RWPE2 (cell line): ENCODE measurements around the gene LIMK1.

Experiments used
- ATAC-seq: fragments of 200-7000 bp; cut with Tn5 transposase; 3 replicates; pipeline ENCODE4 v1.9.1; 2021; ENCODE audit warnings: low read depth
- DNase-seq: peaks from one replicate; pipeline ENCODE4 v3.0.0-alpha.2; 2020; ENCODE audit warnings: low spot score
- H3K27ac ChIP-seq: fragments of 450-650 bp; 2 replicates; pipeline ENCODE4 v1.5.1; 2017; ENCODE audit warnings: mild to moderate bottlenecking; ENCODE audit not compliant: poor library complexity, severe bottlenecking
- H3K27me3 ChIP-seq: fragments of 250-450 bp; sonication (Bioruptor Pico); 2 replicates; pipeline ENCODE4 v1.5.1; 2021; ENCODE audit warnings: mild to moderate bottlenecking, moderate library complexity; ENCODE audit not compliant: insufficient read depth, poor library complexity, severe bottlenecking
- H3K36me3 ChIP-seq: fragments of 250-450 bp; sonication (Bioruptor Pico); 2 replicates; pipeline ENCODE4 v1.5.1; 2020; ENCODE audit warnings: low read depth, mild to moderate bottlenecking, moderate library complexity
- H3K4me1 ChIP-seq: fragments of 250-450 bp; sonication (Bioruptor Pico); 2 replicates; pipeline ENCODE4 v1.5.1; 2021; ENCODE audit warnings: mild to moderate bottlenecking, moderate library complexity; ENCODE audit not compliant: insufficient read depth, poor library complexity, severe bottlenecking
- H3K4me3 ChIP-seq: fragments of 250-450 bp; sonication (Bioruptor Pico); 2 replicates; pipeline ENCODE4 v1.5.1; 2021; ENCODE audit warnings: mild to moderate bottlenecking, moderate library complexity; ENCODE audit not compliant: severe bottlenecking
- H3K9me3 ChIP-seq: fragments of 250-450 bp; sonication (Bioruptor Pico); 2 replicates; pipeline ENCODE4 v1.5.1; 2021; ENCODE audit warnings: mild to moderate bottlenecking, moderate library complexity; ENCODE audit not compliant: severe bottlenecking
- TF ChIP-seq, protein P1 (sequence below): fragments of 450-650 bp; IDR thresholded peaks from one replicate; pipeline ENCODE4 v1.5.1; 2017; ENCODE audit warnings: mild to moderate bottlenecking, moderate library complexity; ENCODE audit not compliant: poor library complexity, severe bottlenecking

The LIMK1 gene

DNA sequence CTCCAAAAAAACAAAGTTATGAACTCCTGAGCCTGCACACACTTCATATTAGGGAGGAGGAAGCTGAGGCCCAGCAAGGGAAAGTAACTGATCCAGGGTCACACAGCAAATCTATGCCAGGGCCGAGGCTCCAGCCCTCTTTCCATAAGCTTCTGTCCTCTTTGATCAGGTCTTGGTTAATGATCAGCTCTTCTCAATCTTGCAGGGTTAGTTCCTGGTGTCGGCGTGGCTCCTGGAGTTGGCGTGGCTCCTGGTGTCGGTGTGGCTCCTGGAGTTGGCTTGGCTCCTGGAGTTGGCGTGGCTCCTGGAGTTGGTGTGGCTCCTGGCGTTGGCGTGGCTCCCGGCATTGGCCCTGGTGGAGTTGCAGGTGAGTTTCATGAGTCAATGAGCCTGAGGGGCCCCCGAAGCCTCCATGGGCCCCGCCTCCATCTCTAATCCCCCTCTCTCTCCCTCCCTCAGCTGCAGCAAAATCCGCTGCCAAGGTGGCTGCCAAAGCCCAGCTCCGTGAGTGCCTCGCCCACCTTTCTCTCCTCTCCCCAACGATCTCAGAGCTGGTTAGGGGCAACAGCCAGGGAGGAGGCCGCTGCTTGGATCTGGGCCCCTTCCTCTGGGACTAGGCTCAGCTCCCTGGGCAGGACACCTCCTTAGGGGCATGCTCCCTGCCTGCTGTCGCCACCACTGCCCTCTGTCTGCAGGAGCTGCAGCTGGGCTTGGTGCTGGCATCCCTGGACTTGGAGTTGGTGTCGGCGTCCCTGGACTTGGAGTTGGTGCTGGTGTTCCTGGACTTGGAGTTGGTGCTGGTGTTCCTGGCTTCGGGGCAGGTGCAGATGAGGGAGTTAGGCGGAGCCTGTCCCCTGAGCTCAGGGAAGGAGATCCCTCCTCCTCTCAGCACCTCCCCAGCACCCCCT is 23.7 kb upstream of the LIMK1 start:
- ATAC-seq: peak; percentile 60
- H3K4me3 ChIP-seq: no peak overlapping the region
- TF ChIP-seq, protein P1, sequence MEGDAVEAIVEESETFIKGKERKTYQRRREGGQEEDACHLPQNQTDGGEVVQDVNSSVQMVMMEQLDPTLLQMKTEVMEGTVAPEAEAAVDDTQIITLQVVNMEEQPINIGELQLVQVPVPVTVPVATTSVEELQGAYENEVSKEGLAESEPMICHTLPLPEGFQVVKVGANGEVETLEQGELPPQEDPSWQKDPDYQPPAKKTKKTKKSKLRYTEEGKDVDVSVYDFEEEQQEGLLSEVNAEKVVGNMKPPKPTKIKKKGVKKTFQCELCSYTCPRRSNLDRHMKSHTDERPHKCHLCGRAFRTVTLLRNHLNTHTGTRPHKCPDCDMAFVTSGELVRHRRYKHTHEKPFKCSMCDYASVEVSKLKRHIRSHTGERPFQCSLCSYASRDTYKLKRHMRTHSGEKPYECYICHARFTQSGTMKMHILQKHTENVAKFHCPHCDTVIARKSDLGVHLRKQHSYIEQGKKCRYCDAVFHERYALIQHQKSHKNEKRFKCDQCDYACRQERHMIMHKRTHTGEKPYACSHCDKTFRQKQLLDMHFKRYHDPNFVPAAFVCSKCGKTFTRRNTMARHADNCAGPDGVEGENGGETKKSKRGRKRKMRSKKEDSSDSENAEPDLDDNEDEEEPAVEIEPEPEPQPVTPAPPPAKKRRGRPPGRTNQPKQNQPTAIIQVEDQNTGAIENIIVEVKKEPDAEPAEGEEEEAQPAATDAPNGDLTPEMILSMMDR: peak; percentile 30

DNA sequence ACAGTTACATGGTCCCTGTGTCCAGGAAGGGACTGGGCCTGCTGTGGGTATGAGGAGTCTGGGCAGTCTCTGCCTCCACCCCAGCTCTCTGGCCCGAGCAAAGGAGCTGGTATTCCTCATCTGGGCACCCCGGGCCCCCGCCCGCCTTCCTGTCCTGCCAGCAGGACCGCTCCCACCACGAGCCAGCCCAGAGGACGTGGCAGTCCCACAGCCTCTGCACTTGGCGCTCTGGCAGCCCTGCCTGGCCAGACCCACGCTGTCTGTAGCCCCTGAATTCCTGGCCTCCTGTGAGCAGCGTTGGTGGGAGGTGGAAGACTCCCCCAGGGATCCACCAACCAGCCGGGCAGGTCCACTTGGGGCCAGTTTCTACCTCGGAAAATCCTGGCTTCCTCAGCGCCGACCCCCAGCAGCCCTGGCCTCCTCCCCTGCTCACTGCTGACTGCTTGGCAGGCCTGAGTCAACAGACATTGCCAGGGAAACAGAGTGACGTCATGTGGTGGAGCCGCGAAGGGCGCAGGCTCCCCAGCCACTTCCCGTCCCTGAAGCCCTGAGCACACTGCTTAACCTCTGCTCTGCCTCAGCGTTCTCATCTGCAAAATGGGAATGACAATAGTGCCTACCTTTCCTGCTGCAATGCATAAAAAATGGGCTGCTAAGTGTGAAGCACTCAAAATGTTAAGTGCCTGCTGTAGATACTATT is 21.6 kb upstream of the LIMK1 start:
- no peaks in the 10 kb centered on the region for H3K9me3 ChIP-seq
- no peaks in the 10 kb centered on the region for H3K27me3 ChIP-seq
- peak; percentile 82 for ATAC-seq
- H3K4me1 ChIP-seq: no peaks in the 10 kb centered on the region
- H3K27ac ChIP-seq: peak overlapping the region; percentile 17
- TF ChIP-seq, protein P1: no peak
- H3K4me3 ChIP-seq: no peak overlapping the region
- DNase-seq: no peak
- H3K36me3 ChIP-seq: no peaks in the 10 kb centered on the region

More for the DNA sequence above, 23.7 kb upstream of the LIMK1 start:
- Histone ChIP-seq H3K27ac (no peak overlapping the region), H3K4me1 (no peaks in the 10 kb centered on the region), H3K27me3 (no peaks in the 10 kb centered on the region), H3K9me3 (no peaks in the 10 kb centered on the region), H3K36me3 (no peaks in the 10 kb centered on the region)
- peak; percentile 87 for DNase-seq

DNA sequence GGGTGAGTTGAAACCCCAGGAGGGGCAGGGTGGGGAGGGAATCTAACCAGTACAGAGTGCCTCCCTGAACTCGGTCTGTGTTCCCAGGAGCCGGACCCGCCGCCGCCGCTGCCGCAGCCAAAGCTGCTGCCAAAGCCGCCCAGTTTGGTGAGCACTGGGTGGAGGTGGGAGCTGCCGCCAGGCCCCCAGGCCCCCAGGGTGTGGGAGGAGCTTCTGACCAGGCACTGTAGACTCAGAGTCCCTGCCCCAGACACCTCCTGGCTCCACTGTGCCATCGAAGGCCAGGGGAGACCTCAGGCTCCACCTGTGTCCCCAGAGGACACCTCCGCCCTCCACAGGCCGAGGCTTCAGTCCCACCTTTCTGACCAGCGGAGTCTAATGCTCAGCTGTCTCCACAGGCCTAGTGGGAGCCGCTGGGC is 20.4 kb upstream of the LIMK1 start:
- Histone ChIP-seq H3K36me3 (no peaks in the 10 kb centered on the region), H3K4me3 (no peak overlapping the region), H3K27me3 (no peaks in the 10 kb centered on the region), H3K4me1 (no peaks in the 10 kb centered on the region), H3K27ac (no peak overlapping the region), H3K9me3 (no peaks in the 10 kb centered on the region)
- ATAC-seq (no peak), DNase-seq (no peak)
- TF ChIP-seq, protein P1: no peak

DNA sequence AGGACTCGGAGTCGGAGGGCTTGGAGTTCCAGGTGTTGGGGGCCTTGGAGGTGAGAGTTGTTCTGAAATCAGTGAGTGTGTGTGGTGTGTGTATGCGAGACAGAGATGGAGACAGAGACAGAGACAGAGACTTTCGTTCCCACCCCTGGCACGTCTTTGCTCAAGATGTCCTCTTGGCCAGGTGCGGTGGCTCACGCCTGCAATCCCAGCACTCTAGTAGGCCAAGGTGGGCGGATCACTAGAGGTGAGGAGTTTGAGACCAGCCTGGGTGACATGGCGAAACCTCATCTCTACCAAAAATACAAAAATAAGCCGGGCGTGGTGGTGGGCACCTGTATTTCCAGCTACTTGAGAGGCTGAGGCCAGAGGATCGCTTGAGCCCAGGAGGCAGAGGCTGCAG is 20.0 kb upstream of the LIMK1 start:
- H3K27me3 ChIP-seq: no peaks in the 10 kb centered on the region
- TF ChIP-seq, protein P1: no peak
- no peaks in the 10 kb centered on the region for H3K9me3 ChIP-seq
- DNase-seq (no peak), ATAC-seq (no peak)
- H3K4me3 ChIP-seq: no peak overlapping the region
- no peaks in the 10 kb centered on the region for H3K36me3 ChIP-seq
- no peaks in the 10 kb centered on the region for H3K4me1 ChIP-seq
- no peak overlapping the region for H3K27ac ChIP-seq
